ENCODE results near the gene ARHGAP22. TPM values are rescaled to one million over a fixed set of nuclear protein-coding genes. Genes with fewer than 3 reads are reported as not detected.
"Not testable (repeated sequence)": the region's sequence is repeated elsewhere in the genome, so short reads cannot be mapped to it uniquely, and the experiment has no call there.

Gene ARHGAP22
- polyA plus RNA-seq, 1 donor: 0.93 TPM

DNA sequence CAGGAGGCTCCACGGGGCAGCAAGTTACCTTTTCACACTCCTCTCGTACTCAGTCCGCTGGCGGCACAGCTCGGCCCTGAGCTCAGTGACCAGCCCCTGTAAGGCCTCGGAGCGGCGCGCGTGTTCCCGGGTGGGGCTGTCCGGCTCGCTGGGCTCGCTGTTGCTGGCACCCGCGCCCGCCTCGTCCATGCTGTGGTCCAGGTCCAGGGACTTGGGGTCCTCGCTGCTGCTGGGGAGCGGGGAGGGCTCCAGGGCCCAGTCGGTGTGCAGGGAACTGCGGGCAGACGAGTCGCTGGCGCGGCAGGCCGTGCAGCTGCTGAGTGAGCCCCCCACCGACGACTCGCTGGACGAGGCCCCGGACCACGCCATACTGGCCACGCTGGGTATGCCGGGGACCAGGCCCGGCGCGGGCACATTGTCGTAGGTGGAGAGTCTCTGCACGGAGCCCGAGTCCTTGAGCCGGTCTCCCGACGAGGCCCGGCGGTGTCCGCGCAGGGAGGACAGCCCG lies 154.6 kb downstream of the ARHGAP22 start:
- no peak for DNase-seq

DNA sequence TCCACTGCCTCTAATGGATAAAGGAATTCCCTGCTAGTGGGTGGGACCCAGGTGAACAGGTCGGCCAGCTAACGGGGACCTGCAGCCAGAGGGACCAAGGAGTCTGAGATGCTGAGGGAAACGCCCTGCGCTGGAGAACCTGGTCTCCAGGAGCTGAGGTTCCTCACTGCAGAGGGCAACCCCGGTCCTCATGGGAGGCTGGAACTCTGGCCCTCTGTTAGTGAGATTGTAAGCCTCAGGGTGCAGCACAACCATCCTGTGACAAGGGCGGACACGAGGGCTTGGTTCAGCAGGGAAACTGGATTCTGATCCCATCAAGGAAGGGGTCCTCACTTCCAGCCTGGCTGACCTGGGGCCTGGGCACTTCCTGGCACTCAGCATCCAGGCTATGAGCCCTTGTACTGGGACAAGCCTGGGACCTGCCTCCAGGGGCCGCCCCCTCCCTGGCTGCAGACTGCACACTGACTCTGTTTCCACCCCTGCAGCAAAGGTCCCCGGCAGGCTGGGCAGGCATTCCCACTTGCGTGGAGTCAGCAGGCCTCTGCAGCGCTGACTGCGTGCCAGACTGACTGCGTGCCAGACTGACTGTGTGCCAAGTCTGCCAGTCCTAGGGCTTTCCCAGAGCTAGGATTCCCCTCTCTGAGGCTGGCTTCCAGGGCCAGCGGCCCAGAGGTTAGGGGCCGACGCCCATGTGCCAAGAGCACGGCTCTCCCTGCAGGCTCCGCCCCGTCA lies 155.2 kb downstream of the ARHGAP22 start:
- DNase-seq: no peak

DNA sequence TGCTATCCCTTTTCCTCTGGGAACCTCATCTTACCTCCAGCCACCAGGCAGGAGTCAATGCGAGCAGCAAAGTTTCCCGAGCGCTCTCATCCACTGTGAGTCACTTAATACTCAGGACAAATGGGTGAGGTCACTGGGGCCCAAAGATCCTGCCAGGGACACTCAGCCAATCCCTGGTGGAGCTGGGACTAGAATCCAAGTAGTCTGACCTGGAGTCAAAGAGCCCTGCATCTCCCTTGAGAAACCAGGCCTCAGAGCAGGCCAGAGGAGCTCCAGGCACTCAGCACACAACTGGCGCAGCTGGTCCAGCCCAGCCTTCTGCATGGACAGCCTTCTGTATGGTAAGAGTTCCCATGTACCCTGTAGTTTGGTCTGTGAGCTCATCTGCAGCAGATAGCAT lies 156.1 kb downstream of the ARHGAP22 start:
- DNase-seq: no peak

DNA sequence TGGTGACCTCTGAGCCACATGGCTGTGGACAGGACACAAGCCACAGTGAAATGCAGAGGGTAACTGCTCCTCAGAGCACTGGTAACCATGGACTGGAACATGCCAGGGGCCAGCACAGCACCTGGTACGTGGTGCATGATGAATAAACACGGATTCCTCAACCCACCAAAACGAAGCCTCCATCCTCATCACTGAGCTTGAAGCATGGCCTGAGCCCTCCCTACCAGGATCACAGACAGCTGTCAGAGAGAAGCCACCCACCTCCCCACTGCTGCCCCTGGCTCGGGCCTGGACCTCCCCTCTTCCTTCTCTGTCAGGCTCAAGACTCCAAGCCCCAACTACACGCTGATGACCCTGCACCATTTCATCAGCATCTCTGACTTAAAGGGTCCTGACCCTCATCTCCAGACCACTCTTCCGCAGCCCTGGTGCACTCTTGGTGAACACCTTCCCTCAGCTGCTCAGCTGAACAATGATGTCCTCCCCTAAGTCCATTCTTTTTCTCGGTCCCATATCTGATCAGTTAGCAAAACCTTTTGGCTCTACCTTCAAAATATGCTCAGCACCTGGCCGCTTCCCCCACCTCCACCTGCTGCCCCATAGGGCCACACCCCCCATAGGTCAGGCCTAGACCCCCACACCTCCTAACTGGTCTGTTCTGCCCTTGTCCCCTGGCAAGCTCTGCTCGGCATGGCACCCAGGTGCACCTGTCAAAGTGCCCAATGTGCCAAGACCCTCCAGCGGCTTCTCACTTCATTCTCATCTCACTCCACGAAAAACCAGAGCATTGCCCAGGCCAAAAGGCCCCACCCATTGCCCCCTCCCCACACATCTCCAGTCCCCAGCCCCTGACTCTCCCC lies 157.3 kb downstream of the ARHGAP22 start:
- no peak for DNase-seq

DNA sequence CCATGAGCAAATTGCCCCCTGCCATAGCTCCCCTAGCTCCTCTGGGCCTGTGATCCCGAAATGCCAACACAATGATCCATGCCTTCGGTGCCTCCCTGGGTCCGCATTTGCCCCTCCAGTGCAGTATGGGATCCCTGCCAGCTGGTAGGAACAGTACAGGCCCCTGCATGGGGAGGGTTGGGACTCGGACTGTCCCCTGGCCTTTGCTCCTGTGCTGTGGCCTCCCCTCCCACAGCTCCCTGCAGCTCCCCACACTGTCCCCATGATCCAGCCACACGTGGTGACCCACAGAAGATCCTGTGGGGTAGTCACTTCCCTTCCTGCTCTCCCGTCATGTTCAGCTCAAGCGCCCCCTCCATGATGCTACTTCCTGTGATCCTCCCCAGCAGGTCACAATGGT lies 158.1 kb downstream of the ARHGAP22 start:
- no peak for DNase-seq

DNA sequence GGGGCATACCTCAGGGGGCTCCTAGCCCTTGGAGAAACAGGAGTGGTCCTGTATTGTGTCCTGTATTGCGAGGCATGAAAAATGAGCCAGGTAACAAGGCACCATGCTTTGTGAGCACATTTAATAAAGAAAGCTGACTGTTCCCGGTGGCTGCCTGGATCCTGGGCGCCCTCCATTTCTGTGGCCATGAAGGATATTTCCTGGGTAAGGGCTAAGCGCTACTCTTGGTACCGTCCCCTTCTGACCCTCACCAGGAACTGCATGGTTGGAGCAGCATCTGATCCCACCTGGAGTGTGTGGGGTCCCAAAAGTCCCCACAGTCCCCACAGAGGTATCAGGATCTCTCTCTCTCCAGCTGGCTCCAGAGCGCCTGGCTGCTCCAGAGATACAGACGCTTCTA lies 158.9 kb downstream of the ARHGAP22 start:
- no peak for DNase-seq

DNA sequence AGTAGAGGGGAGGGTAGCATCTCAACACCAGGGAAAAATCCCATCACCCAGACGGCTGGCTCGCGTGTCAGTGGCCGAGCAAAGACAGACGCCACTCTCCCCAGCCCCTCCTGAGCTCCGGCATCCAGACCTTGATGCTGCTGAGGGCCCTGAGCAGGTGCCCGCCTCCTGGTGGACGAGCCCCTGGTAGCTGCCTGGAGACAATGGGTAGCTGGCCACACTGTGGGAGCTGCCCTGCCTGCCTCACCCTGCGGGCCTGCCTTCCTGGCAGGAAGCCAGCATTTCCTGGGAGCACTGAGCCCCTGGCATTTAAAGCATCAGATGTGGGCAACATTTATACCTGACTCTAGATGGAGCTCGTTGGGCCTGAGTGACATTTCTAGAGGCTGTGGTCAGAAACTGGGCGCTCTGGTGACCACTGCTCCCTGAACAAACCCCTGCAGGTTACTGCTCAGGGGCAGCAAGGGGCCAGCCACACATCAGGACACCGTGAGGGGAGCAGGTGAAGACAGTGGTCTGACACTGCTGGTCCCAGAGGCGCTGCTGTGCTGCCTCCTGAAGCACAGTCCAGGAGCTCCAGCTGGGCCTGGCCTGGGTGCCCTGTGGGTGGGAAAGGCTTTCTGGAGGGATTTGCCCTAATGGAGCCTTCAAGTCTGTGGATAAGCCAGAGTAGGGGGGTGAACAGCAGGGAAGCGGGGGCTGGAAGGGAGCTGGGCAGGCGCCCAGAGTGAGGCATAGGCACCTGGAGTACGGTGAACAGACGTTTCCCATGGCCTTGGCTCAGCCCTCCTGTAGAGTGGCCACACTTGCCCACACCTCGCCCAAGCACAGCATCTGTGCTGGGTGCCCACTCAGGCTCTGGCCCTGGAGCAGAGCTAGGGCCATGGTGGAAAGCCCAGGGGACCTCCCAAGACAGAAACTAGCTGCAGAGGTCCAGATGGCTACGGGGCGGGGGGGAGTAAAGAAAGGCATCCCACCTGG lies 159.7 kb downstream of the ARHGAP22 start:
- DNase-seq: no peak

DNA sequence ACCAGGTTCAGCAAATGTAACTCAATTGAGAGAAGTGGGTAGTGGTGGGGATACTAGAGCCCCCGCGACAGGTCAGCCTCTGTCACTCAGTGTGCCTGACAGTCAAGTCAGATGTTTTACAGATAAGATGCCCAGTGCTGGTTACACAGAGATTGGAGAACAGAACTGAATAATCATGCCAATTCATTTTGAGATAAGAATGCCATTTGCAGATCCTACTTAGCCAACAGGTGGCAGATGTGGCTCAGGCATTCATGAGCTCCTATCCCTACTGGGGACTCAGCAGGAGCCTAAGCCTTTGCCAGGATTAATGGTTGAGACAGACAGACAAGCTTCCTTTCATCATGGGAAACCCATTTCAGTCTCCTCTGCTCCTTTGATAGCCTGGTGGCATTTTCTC lies 160.6 kb downstream of the ARHGAP22 start:
- no peak for DNase-seq

DNA sequence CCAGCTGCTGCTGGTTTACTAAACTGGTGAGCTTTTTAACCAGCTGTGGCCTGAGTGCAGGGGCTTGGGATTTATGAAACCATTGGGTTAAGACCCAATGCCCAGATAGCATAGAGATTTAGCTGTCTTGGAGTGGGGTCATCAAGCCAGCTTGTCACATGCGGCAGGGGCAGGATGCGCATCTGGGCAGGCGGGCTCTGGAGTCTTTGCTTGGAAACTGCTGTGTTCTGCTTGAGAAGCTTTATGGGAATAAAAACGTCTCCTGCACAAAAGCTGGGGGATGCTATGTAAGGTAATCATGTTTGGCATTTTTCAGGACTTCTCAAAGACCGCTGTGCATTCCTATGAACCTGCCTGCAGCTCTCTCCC lies 162.1 kb downstream of the ARHGAP22 start:
- DNase-seq: no peak

DNA sequence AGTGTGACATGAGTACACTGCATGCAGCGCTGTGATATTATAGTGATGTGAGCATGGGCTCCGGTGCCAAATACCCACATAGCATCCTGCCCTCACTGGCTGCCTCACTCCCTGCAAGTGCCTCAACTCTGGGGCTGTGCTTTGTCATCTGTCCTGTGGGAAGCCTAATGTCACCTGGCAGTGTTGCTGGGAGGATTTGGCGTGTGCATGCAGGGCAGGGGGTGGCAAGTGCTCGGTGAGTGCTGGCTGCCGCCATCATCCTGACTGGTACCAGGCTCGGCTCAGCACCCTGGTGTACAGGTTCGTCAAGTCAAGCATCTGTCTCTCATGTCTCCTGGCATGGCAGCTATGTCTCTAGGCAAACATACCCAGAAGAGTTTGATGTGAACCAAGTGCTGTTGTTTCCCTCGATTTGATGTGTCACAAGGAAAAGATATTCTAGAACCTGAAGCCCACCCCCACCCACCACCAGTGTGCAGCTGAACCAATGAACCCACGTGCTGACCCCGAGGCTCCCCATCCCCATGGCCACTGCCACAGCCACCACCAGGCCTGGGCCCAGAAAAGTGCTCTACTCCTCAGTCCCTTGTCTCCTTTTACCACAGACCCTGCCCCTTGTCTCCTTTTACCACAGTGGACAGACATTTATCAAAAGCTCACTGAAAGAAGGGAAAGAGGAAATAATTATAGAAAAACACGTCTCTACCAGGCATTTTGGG lies 162.6 kb downstream of the ARHGAP22 start:
- DNase-seq: no peak

DNA sequence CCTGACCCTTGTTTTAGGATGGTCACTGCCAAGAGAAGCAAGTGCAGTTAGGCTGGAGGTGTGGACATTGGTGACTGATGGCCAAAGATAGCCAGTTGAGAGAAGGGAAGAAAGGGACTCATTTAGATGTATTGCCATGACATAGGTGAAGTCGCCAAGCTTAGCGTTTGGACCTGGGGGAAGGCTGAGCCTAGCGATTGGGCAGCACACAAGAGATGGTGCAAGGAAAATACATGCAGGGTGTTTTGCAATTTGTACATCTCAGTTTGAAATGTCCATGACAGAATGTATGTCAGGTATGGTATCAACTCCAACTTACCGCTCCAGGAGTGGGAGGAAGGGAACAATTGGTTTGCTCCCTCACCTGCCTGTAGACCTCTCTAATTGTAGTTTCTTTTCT lies 164.1 kb downstream of the ARHGAP22 start:
- no peak for DNase-seq

DNA sequence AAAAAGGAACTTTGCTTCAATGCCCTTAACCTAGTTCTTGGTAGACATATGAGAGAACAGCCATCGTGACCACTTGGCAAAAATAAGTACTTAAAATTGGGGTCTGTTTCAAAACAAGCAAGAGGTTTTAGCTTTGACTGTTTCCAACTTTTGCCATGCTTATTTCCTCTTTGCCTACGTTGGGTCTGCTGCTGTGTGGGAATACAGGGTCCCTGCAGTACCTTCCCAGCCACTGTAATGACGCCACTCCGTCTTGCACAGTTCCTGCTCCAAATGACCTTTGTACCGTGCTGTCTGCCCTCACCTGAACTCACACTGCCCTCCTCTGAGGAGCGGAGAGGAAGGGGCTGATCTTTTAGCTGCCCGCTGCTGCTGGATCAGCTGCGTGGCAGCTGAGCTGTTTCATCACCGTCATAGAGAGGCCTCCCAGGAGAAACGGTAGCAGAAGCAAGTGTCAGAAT lies 165.3 kb downstream of the ARHGAP22 start:
- no peak for DNase-seq

DNA sequence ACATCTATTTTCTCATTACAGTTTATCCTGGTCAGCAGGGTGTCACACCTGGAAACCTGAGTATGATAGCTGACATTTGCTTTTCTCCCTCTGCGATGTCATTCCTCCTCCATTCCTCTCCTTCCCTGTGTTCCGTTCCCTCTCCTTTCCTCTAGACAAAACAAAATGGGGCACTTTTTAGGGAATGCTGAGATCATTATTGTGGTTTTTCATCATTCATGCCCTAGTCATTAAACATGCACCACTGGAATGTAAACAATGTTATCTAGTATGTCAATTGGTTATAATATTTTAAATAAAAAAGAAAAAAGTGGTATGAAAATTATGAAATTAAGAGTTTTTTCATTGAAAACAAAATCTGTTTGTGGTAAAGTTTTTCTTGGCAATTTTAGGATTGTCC lies 165.8 kb downstream of the ARHGAP22 start:
- no peak for DNase-seq

DNA sequence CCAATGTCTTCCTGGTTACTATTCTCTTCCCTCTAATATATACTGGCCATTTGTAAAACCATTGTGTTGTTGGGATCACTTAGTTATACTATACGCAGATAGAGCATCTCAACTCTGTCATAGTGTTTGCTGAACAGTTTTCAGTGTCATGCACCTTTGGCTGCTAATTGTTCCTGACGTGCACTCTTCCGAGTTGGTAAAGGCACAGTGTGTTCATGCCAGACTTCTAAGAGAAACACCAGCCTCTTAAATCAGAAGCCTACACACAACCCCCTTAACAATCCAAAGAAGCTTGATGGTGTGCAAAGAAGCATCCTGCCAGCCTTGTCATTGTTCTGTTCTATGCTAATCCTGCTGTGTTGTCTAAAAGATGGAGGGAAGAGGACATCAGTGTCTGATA lies 167.3 kb downstream of the ARHGAP22 start:
- no peak for DNase-seq

DNA sequence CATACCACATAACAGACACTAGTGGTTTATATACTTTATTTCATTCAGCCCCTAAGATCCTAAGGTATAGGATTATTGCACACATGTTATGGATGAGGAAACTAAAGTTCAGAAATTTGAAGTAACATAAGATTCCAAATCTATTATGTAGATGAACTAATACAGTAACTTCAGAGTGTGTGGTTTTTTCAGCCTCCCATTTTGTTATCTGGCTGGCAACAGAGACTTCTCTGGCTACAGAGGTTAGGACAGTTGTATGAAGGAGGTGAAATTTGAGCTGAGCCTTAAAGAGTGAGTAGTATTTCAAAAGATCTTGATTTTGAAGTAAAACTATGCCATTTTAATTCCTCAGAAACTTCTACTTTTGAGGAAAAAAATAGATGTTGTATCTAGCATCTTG lies 173.0 kb downstream of the ARHGAP22 start:
- DNase-seq: no peak

DNA sequence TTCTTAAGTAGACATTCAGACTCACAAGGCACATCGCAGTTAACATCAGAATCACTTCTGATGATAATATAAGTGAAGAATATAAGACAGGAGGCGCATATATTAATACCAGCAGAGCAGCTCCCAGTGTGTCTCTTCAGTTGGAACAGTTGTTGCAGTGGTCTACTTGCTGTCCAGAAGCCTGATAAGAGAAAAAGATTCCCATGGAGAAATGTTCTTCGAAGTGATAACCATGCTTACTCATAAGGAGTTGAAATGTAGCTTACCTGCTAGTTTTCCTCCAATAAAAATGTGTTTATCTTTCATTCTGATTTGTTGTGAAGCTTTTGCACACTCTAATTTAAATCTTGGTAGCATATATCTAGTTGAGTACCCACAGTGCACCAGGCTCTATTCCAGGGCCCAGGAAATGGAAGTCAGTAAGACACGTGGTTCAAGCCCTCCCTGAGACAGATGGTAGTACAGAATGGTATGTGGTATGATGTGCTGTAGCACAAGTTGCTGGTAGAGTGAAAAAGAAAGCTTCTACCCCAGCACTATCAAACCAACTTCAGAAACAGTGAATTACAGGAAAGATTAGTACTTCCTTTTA lies 174.4 kb downstream of the ARHGAP22 start:
- no peak for DNase-seq

DNA sequence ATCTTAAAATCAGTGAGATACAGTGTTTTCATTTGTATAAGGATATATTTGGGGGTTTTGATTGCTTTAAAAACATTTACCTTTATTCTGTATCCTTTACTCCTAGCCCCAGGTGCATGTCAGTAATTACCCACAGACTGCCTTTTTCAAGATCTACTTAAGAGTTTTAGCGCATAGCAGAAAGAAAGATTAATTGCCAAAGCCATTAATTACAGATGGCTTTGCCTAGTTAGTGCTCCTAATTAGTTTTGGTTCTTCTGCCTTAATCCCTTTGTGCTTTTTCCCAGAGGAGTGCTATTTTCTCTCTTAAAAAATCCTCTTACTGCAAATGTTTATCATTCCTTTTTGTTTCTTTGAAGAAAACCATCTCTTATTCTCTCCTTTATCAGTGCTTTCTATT lies 175.6 kb downstream of the ARHGAP22 start:
- DNase-seq: no peak

DNA sequence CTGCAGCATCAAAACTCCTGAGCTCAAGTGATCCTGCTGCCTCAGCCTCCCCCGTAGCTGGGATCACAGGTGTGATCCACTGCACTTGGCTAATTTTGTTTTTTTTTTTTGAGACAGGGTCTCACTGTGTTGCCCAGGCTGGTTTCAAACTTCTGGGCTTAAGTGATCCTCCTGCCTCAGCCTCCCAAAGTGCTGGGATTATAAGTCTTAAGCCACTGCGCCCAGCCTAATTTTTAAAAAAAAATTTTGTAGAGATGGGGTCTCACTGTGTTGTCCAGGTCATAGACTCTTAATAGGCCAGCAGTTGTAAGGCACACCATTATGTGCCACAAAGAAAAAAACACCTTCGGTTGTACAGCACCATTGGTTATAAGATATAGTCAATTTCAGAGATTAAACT lies 176.0 kb downstream of the ARHGAP22 start:
- no peak for DNase-seq

DNA sequence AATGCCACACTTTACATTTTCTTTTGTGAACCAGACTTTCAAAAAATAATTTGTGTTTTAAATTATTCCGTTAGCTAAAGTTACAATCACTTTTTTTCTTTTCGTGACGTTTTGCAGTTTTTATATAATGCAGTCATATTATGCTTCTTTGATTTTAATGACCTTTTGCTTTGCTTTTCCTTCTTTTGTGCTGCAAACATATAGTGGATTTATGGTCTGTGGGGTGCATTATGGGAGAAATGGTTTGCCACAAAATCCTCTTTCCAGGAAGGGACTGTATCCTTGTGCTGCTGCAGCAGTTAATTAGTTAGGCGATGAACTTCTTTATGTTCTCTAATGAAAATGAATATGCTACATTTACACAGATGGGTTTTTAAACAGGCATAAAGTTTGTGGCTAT lies 181.0 kb downstream of the ARHGAP22 start:
- no peak for DNase-seq

DNA sequence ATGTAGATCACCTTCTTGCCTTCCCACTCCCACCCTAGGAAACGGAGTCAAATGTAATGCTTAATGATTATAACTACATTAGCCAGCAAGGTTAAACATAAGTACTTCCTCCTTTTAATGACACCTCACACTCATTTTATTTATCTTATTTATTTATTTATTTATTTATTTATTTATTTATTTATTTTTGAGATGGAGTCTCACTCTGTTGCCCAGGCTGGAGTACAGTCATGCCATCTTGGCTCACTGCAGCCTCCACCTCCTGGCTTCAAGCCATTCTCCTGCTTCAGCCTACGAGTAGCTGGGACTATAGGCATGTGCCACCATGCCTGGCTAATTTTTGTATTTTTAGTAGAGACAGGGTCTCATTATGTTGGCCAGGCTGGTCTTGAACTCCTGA lies 183.0 kb downstream of the ARHGAP22 start:
- DNase-seq: not testable (repeated sequence)

DNA sequence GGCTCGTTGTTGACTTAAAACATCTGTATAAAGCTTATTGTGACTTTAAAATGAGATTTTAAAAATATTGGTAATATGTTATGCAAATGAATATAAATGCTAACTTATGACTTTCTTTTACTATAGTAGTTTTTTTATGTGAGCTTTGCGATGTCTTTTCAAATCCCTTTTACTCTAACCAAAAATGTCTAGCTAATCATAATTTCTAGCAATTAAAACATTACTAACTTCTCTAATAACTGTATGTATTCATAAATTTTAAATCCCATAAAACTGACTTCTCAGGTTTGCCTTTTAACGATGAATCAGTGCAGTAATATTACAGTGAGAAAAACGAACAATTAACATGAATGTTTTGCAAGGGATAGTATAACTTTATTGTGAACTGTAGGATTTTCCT lies 185.2 kb downstream of the ARHGAP22 start:
- DNase-seq: no peak
